Keratinocyte (primary cell): ENCODE results near the gene SIGLEC7. TPM values are rescaled to one million over a fixed set of nuclear protein-coding genes. Genes with fewer than 3 reads are reported as not detected.

ENCODE experiments used
- DNase-seq: peaks from one replicate; pipeline ENCODE4 v3.0.0-alpha.2; 2011; ENCODE audit warnings: low read depth, missing footprints, low spot score
- FAIRE-seq: peaks from 2 replicates; lab custom pipeline; 2011; peaks lifted over from hg19 to GRCh38; lab: Jason Lieb, UNC
- H2AFZ ChIP-seq: 2 replicates; pipeline ENCODE4 v1.6.0; 2012; ENCODE audit warnings: low read length, control low read depth, inconsistent platforms; ENCODE audit not compliant: control insufficient read depth
- H3K27ac ChIP-seq: 2 replicates; pipeline ENCODE4 v1.5.1; 2011; ENCODE audit warnings: low read length; ENCODE audit not compliant: control insufficient read depth, insufficient read depth
- H3K27me3 ChIP-seq: 3 replicates; pipeline ENCODE4 v1.6.0; 2011; ENCODE audit warnings: low read length; ENCODE audit not compliant: control insufficient read depth, insufficient read depth; ENCODE audit errors: extremely low read depth
- H3K36me3 ChIP-seq, 2 experiments: 2 replicates in 1 of 2; 3 replicates in 1 of 2; pipeline ENCODE4 v1.5.1; 2011; ENCODE audit warnings: low read length in 2 of 2, mild to moderate bottlenecking in 1 of 2; ENCODE audit not compliant: control insufficient read depth in 2 of 2, insufficient read depth in 2 of 2; ENCODE audit errors: extremely low read depth in 1 of 2
- H3K4me1 ChIP-seq: 3 replicates; pipeline ENCODE4 v1.5.1; 2011; ENCODE audit warnings: low read length; ENCODE audit not compliant: control insufficient read depth, insufficient read depth; ENCODE audit errors: extremely low read depth
- H3K4me2 ChIP-seq: 3 replicates; pipeline ENCODE4 v1.6.0; 2011; ENCODE audit warnings: low read depth, low read length; ENCODE audit not compliant: control insufficient read depth, insufficient read depth; ENCODE audit errors: extremely low read depth
- H3K4me3 ChIP-seq, 3 experiments: fragments of 200-600 bp in 1 of 3; sonication (generic) in 1 of 3; 2 replicates in 2 of 3; 3 replicates in 1 of 3; pipeline ENCODE4 v1.5.1; 2011 to 2016; ENCODE audit warnings: low read length in 3 of 3, mild to moderate bottlenecking in 3 of 3, control low read depth in 2 of 3, inconsistent platforms in 1 of 3, low read depth in 1 of 3, mixed read lengths in 1 of 3, mixed run types in 1 of 3, moderate library complexity in 1 of 3; ENCODE audit not compliant: control insufficient read depth in 2 of 3, insufficient read depth in 2 of 3; ENCODE audit errors: extremely low read depth in 1 of 3
- H3K79me2 ChIP-seq: 2 replicates; pipeline ENCODE4 v1.6.0; 2012; ENCODE audit warnings: low read length; ENCODE audit not compliant: control insufficient read depth, insufficient read depth
- H3K9ac ChIP-seq: 3 replicates; pipeline ENCODE4 v1.6.0; 2011; ENCODE audit warnings: low read length; ENCODE audit not compliant: control insufficient read depth, insufficient read depth; ENCODE audit errors: extremely low read depth
- H3K9me1 ChIP-seq: 3 replicates; pipeline ENCODE4 v1.6.0; 2011; ENCODE audit warnings: low read length; ENCODE audit not compliant: control insufficient read depth, insufficient read depth; ENCODE audit errors: extremely low read depth
- H3K9me3 ChIP-seq: 2 replicates; pipeline ENCODE4 v1.5.1; 2012; ENCODE audit warnings: low read depth, low read length; ENCODE audit not compliant: control insufficient read depth
- H4K20me1 ChIP-seq: 3 replicates; pipeline ENCODE4 v1.6.0; 2011; ENCODE audit warnings: low read length; ENCODE audit not compliant: control insufficient read depth, insufficient read depth; ENCODE audit errors: extremely low read depth
- EZH2 ChIP-seq: IDR thresholded peaks from one replicate; pipeline ENCODE4 v1.6.1; 2012; ENCODE audit warnings: inconsistent platforms, mild to moderate bottlenecking, low read length, moderate library complexity
- dilution Hi-C: fragments of 300-500 bp; cut with MboI; formaldehyde crosslinking; loops from one replicate; pipeline ENCODE4 v1.7.0; 2020; ENCODE audit warnings: low sequenced_read_pairs; ENCODE audit not compliant: extremely low pct_ligation_motif_present
- polyA plus RNA-seq, 5 experiments: library from polyadenylated mRNA; depleted of rRNA in 3 of 5; stranded (reverse) in 3 of 5; stranded (forward) in 1 of 5; unstranded in 1 of 5; fragments of >200 nt; gene quantifications; 1 replicate in 1 of 5; 2 replicates in 3 of 5; 3 replicates in 1 of 5; pipeline versions ENCODE4 v1.2.1 to v1.2.3, GENCODE V29; 2011 to 2012; ENCODE audit warnings: missing spikeins in 2 of 5, low read depth in 1 of 5, low replicate concordance in 1 of 5
- TF ChIP-seq, protein P1 (sequence below), 3 experiments: IDR thresholded peaks in 1 of 3; conservative IDR thresholded peaks in 1 of 3; optimal IDR thresholded peaks in 1 of 3; 2 replicates in 2 of 3; 3 replicates in 1 of 3; pipeline versions ENCODE3 to v1.5.1; 2011; ENCODE audit warnings: low read length in 3 of 3, mild to moderate bottlenecking in 3 of 3, moderate library complexity in 2 of 3, control low read depth in 1 of 3, inconsistent platforms in 1 of 3; ENCODE audit not compliant: insufficient read depth in 2 of 3; ENCODE audit errors: extremely low read depth in 1 of 3

Gene SIGLEC7
- polyA plus RNA-seq, 1 donor (not counting 4 experiments of a cell fraction or from before 2014, with no cell fraction given): not detected

GRCh38 chr19:51128227-51128626 is 13.9 kb upstream of the SIGLEC7 start:
- no peak overlapping the region for H3K27ac ChIP-seq
- DNase-seq: no peak
- H3K79me2 ChIP-seq: no peaks in the 10 kb centered on the region
- H4K20me1 ChIP-seq: no peaks in the 10 kb centered on the region
- no peak for TF ChIP-seq EZH2
- TF ChIP-seq, protein P1, sequence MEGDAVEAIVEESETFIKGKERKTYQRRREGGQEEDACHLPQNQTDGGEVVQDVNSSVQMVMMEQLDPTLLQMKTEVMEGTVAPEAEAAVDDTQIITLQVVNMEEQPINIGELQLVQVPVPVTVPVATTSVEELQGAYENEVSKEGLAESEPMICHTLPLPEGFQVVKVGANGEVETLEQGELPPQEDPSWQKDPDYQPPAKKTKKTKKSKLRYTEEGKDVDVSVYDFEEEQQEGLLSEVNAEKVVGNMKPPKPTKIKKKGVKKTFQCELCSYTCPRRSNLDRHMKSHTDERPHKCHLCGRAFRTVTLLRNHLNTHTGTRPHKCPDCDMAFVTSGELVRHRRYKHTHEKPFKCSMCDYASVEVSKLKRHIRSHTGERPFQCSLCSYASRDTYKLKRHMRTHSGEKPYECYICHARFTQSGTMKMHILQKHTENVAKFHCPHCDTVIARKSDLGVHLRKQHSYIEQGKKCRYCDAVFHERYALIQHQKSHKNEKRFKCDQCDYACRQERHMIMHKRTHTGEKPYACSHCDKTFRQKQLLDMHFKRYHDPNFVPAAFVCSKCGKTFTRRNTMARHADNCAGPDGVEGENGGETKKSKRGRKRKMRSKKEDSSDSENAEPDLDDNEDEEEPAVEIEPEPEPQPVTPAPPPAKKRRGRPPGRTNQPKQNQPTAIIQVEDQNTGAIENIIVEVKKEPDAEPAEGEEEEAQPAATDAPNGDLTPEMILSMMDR (optimal IDR thresholded peaks at IDR 0.05 in 1 of 3, IDR thresholded peaks at IDR 0.05 in 1 of 3, conservative IDR thresholded peaks at IDR 0.05 in 1 of 3; ENCODE audit: extremely low read depth in 1 of 3, insufficient read depth in 2 of 3, low read length in 3 of 3): no peak
- H3K9ac ChIP-seq: no peak overlapping the region
- no peak overlapping the region for H3K4me2 ChIP-seq
- no peaks in the 10 kb centered on the region for H3K27me3 ChIP-seq
- H2AFZ ChIP-seq: no peak overlapping the region
- dilution Hi-C loops: no loop called here
- H3K4me3 ChIP-seq: no peak overlapping the region
- no peaks in the 10 kb centered on the region for H3K9me3 ChIP-seq
- H3K36me3 ChIP-seq: no peaks in the 10 kb centered on the region
- H3K9me1 ChIP-seq: no peaks in the 10 kb centered on the region
- H3K4me1 ChIP-seq: no peaks in the 10 kb centered on the region
- no peak for FAIRE-seq

DNA sequence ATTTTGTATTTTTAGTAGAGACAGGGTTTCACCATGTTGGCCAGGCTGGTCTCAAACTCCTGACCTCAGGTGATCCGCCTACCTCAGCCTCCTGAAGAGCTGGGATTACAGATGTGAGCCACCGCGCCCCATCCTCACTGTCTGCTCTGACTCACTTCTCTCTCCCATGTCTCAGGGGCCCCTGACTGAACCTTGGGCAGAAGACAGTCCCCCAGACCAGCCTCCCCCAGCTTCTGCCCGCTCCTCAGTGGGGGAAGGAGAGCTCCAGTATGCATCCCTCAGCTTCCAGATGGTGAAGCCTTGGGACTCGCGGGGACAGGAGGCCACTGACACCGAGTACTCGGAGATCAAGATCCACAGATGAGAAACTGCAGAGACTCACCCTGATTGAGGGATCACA is 12.4 kb upstream of the SIGLEC7 start:
- DNase-seq: no peak
- H3K9me1 ChIP-seq: no peaks in the 10 kb centered on the region
- H3K27ac ChIP-seq: no peak overlapping the region
- no peak overlapping the region for H3K4me2 ChIP-seq
- H4K20me1 ChIP-seq: no peaks in the 10 kb centered on the region
- no peaks in the 10 kb centered on the region for H3K4me1 ChIP-seq
- H3K9me3 ChIP-seq: no peaks in the 10 kb centered on the region
- TF ChIP-seq EZH2: no peak
- TF ChIP-seq, protein P1 (optimal IDR thresholded peaks at IDR 0.05 in 1 of 3, IDR thresholded peaks at IDR 0.05 in 1 of 3, conservative IDR thresholded peaks at IDR 0.05 in 1 of 3; ENCODE audit: extremely low read depth in 1 of 3, insufficient read depth in 2 of 3, low read length in 3 of 3): no peak
- no peak overlapping the region for H3K9ac ChIP-seq
- no peak overlapping the region for H2AFZ ChIP-seq
- no peak for FAIRE-seq
- no peak overlapping the region for H3K4me3 ChIP-seq
- no peaks in the 10 kb centered on the region for H3K36me3 ChIP-seq
- H3K79me2 ChIP-seq: no peaks in the 10 kb centered on the region
- no peaks in the 10 kb centered on the region for H3K27me3 ChIP-seq
- dilution Hi-C loops: no loop called here
